Activated CD8-positive, alpha-beta memory T cell treated with anti-CD3 and anti-CD28 coated beads, Interleukin-2, amount 50 U/mL, for 24 hours (primary cell): ENCODE data around the gene TTLL11.

Experiments used
- DNase-seq: peaks from one replicate; pipeline ENCODE4 v3.0.0-alpha.2; 2020; ENCODE audit errors: extremely low read depth

The TTLL11 gene

GRCh38 chr9:121852651-121853616, 240.2 kb downstream of the TTLL11 start:
- DNase-seq: no peak

GRCh38 chr9:121852241-121852640, 240.9 kb downstream of the TTLL11 start:
- DNase-seq: no peak

GRCh38 chr9:121851641-121852091, 241.4 kb downstream of the TTLL11 start:
- no peak for DNase-seq

DNA sequence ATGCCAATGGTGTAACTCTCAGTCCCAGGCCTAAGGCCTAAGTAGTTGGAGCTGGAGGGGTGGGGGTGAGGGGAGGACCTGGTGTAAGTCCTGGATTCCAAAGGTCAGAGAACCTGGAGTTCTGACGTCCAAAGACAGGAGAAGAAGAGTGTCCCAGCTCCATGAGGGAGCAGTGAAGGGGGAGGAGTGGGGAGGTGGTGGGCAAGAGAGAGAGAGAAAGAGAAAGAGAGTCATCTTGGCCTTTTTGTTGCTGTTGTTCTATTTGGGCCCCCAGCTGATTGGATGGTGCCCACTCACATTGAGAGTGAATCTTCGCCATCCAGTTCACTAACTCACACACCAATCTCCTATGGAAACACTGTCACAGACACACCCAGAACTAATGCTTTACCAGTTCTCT, 242.7 kb downstream of the TTLL11 start:
- DNase-seq: no peak

GRCh38 chr9:121849554-121849953, 243.6 kb downstream of the TTLL11 start:
- no peak for DNase-seq

DNA sequence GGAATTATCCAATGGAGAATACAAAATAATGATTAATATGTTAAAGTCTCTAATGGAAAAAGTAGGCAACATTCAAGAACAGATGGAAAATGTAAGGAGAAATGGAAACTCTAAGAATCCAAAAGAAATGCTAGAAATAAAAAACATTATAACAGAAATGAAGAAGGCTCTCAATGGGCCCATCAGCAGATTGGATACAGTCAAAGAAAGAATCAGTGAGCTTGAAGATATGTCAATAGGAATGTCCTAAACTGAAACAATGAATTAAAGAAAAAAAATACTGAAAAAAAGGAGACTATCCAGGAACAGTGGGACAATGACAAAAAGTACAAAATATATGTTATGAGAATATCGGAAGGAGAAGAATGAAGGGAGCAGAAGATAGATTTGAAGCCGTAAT, 248.5 kb downstream of the TTLL11 start:
- no peak for DNase-seq

- DNase-seq: no peak
Observed at GRCh38 chr9:121844098-121844497, 249.0 kb downstream of the TTLL11 start.

GRCh38 chr9:121842612-121842978, 250.5 kb downstream of the TTLL11 start:
- no peak for DNase-seq

DNA sequence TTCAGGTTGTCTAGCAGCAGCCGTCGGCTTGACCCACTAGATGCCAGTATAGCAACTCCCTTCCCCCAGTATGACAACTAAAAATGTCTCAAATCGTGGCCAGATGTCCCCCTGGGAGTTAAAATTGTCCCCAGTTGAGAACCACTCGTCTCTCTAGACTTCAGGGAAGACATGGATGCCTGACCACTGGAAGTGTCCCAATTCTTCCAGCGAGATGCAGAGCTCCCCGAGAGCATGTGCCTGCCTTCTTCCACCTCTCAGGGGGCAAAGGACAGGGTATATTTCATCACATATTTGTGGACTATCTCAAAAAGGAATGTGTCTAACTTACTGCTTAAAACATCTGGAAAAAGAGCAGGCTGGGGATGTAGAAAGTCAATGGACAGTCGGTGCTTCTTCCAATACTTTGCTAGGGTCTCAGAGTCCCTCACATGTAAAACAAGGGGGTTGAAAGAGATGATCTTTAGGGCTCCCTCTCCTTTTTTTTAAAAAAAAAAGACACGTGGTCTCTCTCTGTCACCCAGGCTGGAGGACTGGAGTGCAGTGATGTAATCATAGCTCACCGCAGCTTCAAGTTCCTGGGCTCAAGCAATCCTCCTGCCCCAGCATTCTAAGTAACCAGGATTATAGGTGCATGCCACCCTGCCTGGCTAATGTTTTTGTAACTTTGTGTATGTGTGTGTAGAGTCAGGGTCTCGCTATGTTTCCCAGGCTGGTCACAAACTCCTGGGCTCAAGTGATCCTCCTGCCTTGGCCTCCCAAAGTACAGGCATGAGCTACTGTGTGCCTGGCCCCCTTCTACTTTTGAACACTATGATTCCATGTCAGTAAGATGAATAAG, 251.1 kb downstream of the TTLL11 start:
- no peak for DNase-seq

DNA sequence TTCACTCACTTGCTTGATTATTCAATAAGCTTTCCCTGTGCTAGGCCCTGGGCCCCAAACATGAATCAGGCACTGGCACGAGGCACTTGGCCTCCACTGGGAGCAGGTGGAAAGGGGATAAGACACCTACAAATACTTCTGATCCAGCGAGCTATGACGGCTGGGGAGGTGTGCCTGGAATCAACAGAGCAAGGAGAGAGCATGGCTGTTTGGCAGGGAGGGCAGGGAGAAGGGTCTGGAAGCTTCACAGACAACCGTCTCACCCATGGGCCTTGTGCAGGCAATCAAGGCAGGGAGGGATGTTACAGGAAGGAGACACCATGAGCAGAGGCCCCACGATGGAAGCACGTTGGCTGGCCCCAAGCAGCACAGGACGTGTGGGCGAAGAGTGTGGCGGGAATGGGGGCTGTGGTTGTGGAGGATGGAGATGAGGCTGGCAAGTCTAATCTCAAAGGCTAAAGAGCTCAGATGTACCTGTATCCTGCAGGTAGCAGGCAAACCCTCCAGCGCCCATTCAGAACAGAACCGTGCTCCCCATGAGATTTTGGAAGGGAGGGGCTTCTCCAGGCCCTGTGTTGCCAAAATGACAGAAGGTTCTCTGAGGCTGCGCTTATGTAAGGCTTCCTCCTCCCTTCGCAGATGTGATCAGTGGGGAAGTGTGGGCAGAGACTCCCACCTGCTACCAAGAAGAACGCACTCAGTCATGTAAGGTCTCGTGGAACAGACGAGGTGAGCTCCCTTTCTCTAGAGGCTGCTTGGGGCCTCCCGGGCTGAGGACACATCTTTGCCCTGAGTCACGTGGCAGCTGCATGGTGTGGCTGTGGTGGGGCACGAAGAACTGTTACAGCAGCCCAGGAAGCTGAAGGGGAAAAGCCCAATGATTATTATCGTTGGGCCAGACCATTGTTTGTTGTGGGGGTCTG, 252.0 kb downstream of the TTLL11 start:
- DNase-seq: no peak

DNA sequence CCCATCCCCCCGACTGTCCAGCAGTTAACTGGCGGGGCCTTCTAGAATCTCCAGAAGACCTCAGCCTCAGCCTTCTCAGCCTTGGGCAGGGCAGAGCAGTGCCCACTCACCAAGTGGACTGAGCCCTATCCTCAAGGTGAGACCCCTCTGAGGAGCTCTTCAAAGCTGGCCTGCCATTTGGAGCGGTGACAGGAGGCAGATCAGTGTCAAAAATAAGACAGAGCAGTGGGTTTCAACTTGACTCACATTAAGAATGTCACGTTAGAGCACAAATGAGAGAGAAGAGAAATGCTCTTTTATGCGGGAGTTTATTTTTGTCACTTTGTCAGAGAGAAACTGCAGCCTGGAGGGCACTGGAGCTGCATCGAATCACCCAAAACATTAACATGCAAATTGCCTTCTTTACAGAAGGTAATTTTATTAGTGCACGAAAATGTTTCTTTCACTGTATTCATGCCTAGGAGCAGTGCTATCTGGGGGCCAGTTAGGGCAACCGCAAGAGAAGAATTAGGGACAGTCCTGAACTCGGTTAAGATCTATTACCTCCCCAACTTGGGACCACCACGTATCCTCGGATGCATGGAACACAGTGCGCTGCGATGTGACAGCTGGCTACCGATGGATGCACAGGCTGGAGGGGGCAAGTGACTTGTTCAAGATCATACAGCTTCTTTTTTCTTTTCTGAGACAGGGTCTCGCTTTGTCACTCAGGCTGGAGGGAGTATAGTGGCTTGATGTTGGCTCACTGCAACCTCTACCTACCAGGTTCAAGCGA, 253.2 kb downstream of the TTLL11 start:
- DNase-seq: no peak

DNA sequence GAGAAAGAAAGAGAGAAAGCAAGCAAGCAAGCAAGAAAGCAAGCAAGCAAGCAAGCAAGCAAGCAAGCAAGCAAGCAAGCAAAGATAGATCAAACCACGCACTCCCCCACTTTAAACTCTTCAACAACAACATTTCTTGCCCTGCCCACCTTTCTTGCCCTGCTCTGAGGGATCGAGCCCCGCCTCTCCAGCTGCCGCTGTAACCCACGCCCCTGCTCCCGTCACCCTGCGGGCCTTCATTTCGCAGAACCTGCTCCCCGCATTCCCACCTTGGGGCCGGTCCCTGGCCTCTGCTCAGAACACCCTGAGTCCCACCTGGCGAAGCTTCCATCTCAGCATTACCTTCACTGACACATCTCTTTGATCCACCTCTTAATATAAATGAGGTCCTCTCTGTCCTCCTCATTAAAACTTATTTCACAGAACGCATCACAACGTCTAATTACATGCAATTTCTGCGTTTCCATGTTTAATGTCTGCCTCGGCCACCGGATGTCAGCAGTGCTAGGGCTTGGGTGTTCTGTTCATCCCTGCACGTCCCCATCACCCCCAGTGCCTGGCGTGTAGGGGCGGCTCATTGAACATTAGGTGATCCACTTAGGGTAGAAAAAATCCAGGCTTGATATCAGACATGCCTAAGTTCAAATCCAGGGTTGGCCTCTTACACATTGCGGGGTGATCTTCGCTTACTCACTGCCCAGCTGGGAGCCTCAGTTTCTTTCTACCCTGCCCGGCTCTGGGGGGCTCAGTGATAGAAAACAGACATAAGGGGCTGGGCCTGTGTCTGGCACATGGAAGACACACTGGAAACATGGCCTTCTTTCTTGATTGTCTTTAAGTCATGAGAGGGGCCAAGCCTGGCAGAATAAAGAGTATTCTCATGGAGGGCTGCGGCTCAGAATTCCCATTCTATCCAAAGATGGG, 254.1 kb downstream of the TTLL11 start:
- DNase-seq: no peak

GRCh38 chr9:121837113-121837961, 255.8 kb downstream of the TTLL11 start:
- DNase-seq: no peak

DNA sequence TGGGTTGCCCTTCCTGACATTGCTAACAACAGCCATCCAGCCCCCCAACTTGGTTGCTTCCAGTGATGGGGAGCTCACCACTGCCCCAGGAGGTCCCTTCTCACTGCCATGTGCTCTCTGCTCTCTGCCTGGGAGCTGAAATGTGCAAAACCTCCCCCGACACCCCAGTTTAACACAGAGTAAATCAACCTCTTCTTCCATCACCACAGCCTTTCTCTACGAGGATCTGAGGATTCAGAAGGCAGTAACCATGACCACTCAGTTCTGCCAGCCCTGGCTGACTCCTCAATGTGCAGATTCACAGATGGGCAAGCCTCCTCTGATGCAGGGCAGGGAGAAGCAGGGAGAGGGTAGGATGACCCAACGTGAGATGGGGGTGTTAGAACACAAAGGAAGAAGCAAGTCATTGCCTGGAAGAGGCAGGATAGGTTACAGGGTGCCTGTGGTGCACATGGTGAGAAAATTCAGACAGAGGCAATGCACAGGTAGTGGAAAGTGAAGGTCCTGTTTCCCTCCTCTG, 256.7 kb downstream of the TTLL11 start:
- DNase-seq: no peak

DNA sequence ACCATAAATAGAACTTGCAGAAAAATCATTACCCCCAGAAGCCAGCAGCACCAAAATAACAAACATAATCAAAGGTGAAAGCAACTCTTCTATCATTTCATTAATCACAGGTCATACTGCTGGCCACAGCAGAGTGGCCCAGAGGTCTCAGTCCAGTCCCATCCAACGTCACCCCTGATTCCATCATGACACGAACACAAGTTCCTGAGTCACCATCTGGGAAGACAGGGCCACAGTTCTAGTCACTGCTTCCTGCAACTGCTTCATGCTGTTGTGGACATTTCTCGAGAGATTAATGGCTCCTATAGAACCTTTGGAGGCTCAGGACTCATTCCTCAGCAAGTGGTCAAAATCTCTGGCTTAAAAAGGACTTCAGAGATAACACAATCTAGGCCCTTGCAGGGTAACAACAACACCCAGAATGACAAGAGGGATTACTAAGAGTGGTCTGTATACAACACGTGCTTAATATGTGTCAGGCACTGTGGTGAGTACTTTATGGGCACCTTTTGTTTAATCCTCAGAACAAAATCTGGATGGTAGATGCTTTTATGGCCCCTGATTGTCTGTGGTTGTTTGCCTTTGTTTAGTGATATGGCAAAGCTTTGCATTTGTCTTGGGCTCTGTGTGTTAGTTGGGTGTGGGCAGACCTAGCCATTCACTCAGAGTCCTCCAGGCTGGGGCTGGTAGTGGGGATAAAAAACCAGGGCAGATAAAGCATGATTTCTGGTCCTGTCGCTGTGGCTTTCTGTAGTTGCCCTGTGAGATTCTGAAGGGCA, 257.3 kb downstream of the TTLL11 start:
- DNase-seq: no peak

GRCh38 chr9:121833061-121833460, 260.0 kb downstream of the TTLL11 start:
- no peak for DNase-seq

GRCh38 chr9:121831869-121832268, 261.2 kb downstream of the TTLL11 start:
- DNase-seq: no peak
